Skeletal muscle tissue (tissue), 5 donors: ENCODE data around the gene HERC4. TPM values are rescaled to one million over a fixed set of nuclear protein-coding genes. Genes with fewer than 3 reads are reported as not detected.
"Not testable (repeated sequence)": the region's sequence is repeated elsewhere in the genome, so short reads cannot be mapped to it uniquely, and the experiment has no call there.

ENCODE experiments used
- H3K27ac ChIP-seq: one replicate; pipeline ENCODE4 v1.7.0; 2013; ENCODE audit warnings: mild to moderate bottlenecking, low read depth, low read length, inconsistent platforms
- H3K27me3 ChIP-seq, 3 donors: one replicate each; pipeline ENCODE4 v1.7.0; 2013; ENCODE audit warnings: low read length in 3 of 3; ENCODE audit not compliant: control insufficient read depth in 3 of 3, insufficient read depth in 3 of 3
- H3K36me3 ChIP-seq, 3 donors: one replicate each; pipeline ENCODE4 v1.7.0; 2013; ENCODE audit warnings: low read length in 3 of 3; ENCODE audit not compliant: control insufficient read depth in 3 of 3, insufficient read depth in 3 of 3
- H3K4me1 ChIP-seq, 3 donors: one replicate each; pipeline ENCODE4 v1.7.0; 2013; ENCODE audit warnings: low read length in 3 of 3, mild to moderate bottlenecking in 3 of 3; ENCODE audit not compliant: control insufficient read depth in 3 of 3, insufficient read depth in 3 of 3
- H3K4me3 ChIP-seq, 3 donors: one replicate each; pipeline ENCODE4 v1.7.0; 2013; ENCODE audit warnings: low read length in 3 of 3
- H3K9ac ChIP-seq, 3 donors: one replicate each; pipeline ENCODE4 v1.7.0; 2013; ENCODE audit warnings: low read length in 3 of 3, mild to moderate bottlenecking in 3 of 3, moderate library complexity in 2 of 3, low read depth in 1 of 3
- H3K9me3 ChIP-seq, 3 donors: one replicate each; pipeline ENCODE4 v1.7.0; 2013; ENCODE audit warnings: low read length in 3 of 3; ENCODE audit not compliant: control insufficient read depth in 3 of 3
- small RNA-seq: library from RNA; depleted of rRNA; stranded (forward); fragments of <200 nt; gene quantifications from one replicate; pipeline ENCODE3, GENCODE V24; 2014
- total RNA-seq: library from RNA; depleted of rRNA; stranded (reverse); fragments of >200 nt; gene quantifications from one replicate; pipeline ENCODE4 v1.2.3, GENCODE V29; 2014
- donor health status: Osteomylitis.

The HERC4 gene
- total RNA-seq, 1 donor from 2014 or later: 64.7 TPM

DNA sequence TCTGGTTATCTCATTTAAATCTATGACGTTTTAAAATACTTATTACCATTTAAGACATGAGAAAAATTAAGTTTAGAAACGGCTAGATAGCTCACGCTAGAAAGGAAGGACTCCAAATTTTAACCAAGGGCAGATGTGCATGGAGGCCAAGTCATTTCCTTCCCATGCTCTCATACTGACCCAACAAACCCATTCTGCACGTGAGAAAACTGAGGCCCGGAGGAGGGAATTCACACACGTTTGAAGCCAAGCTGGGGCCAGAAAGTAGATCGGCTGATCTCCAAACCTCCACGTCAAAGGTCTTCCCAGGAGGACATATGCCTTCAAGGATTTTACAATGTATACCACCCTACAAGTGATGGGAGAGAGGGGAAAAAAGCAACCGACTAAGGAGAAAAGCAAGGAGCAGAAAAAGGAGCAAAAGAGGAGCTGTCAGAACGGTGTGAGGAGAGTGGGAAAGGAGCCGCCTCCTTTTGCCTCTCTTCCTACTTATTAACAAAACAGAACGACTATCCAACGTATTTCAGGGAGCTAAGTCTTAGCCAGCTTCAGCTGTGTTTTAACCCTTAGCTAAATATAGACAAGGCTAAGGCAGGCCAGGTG, 191.3 kb downstream of the HERC4 start:
- Histone ChIP-seq H3K4me1 (peaks cover 6 to 11% (median 9%) of the 10 kb centered on the region in 3 donors), H3K27ac (peak overlapping the region; percentile 91), H3K4me3 (peak overlapping the region; percentile 71 to 87 (median 84)), H3K9ac (peak overlapping the region; percentile 84 to 95 (median 87)), H3K9me3 (no peaks in the 10 kb centered on the region), H3K36me3 (peaks cover 0 to 12% (median 12%) of the 10 kb centered on the region in 3 donors), H3K27me3 (no peaks in the 10 kb centered on the region)

DNA sequence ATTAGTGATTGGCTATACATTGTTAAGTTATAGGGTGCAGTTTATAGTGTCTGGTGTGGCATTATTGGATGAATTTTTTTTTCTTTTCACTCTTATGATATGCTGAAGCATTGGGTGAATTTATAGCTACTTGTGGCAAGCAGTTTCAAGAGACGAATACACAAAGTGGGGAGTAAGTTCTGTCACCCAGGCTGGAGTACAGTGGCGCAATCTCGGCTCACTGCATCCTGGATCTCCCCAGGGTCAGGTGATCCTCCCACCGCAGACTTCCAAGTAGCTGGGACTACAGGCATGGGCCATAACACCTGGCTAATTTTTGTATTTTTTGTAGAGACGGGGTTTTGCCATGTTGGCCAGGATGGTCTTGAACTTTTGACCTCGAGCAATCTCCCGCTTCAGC, 196.9 kb downstream of the HERC4 start:
- Histone ChIP-seq H3K27ac (no peak overlapping the region), H3K9me3 (no peaks in the 10 kb centered on the region), H3K36me3 (no peaks in the 10 kb centered on the region), H3K4me3 (no peak overlapping the region), H3K4me1 (no peaks in the 10 kb centered on the region), H3K9ac (no peak overlapping the region), H3K27me3 (no peaks in the 10 kb centered on the region)

DNA sequence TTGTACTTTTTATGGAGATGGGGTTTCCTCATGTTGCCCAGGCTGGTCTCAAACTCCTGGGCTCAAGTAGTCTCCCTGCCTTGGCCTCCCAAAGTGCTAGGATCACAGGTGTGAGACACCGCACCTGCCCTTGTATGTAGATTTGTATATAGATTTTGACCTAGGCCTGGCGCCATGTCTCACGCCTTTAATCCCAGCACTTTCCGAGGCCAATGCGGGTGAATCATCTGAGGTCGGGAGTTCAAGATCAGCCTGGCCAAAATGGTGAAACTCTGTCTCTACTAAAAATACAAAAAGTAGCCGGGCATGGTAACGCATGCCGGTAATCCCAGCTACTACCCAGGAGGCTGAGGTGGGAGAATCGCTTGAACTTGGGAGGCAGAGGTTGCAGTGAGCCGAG, 197.7 kb downstream of the HERC4 start:
- not testable (repeated sequence) for H3K9me3 ChIP-seq, H3K27ac ChIP-seq

DNA sequence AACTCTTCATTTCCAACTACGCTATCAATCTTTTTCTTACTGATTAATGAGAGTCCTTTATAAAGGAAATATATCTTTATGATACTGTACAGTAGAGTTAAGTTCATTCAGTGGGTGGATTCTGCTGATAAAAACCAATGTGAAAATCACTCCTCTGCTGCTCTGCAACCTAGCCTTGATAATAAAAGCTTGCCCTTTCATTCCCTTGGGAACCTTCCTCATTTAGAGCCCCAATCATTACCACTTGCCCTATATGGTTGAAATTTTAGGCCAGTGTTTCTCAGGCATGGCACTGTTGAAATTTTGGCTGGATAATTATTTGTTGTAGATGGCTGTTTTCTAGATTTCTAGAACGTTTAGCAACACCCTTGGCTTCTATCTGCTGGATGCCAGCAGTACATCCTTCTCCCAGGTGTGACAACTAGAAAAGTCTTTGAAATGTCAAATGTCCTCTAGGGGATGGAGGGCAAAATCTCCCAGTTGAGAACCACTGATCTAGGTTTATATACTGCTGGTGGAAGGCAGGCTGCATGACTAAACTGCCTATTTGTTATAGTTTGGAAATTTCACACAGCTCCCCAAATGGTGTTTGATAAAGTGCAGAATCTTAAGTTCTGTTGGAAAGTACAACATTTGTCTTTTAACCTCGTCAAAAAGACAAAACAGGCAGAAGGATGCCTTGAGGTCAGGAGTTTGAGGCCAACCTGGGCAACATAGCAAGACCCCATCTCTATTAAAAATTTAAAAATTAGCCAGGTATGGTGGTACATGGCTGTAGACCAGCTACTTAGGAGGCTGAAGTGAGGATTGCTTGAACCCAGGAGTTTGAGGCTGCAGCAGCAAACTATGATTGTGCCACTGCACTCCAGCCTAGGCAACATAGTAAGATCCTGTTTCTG, 199.5 kb downstream of the HERC4 start:
- Histone ChIP-seq H3K4me3 (no peak overlapping the region), H3K36me3 (no peaks in the 10 kb centered on the region), H3K27ac (no peak overlapping the region), H3K9me3 (no peaks in the 10 kb centered on the region), H3K9ac (no peak overlapping the region), H3K4me1 (no peaks in the 10 kb centered on the region), H3K27me3 (no peaks in the 10 kb centered on the region)

More for the DNA sequence above, 197.7 kb downstream of the HERC4 start:
- H3K36me3 ChIP-seq, H3K4me3 ChIP-seq, H3K4me1 ChIP-seq, H3K9ac ChIP-seq, H3K27me3 ChIP-seq: not testable (repeated sequence)

Small RNA genes lying within 50 kb of the gene (small RNA-seq; reads per million reads assigned to genes)
- gene RN7SL220P: not detected

Other genes starting within 250 kb of the HERC4 start
- 3.1 TPM for gene DNAJC12, start 237.1 kb downstream of the HERC4 start, total RNA-seq
- gene SIRT1, start 190.6 kb downstream of the HERC4 start, total RNA-seq: 17.2 TPM
- 57.4 TPM for gene MYPN, start 34.2 kb upstream of the HERC4 start, total RNA-seq
- not detected for gene ATOH7, start 156.8 kb upstream of the HERC4 start, total RNA-seq